HG03457 (cell line): Measurements from ENCODE around the gene ARIH2.
"Not testable (repeated sequence)": the region's sequence is repeated elsewhere in the genome, so short reads cannot be mapped to it uniquely, and the experiment has no call there.

Experiments used
- ATAC-seq: cut with Tn5 transposase; IDR thresholded peaks from one replicate; pipeline ENCODE4 v1.9.1; 2021; ENCODE audit warnings: moderate number of reproducible peaks; ENCODE audit not compliant: unreplicated experiment

ARIH2 gene

DNA sequence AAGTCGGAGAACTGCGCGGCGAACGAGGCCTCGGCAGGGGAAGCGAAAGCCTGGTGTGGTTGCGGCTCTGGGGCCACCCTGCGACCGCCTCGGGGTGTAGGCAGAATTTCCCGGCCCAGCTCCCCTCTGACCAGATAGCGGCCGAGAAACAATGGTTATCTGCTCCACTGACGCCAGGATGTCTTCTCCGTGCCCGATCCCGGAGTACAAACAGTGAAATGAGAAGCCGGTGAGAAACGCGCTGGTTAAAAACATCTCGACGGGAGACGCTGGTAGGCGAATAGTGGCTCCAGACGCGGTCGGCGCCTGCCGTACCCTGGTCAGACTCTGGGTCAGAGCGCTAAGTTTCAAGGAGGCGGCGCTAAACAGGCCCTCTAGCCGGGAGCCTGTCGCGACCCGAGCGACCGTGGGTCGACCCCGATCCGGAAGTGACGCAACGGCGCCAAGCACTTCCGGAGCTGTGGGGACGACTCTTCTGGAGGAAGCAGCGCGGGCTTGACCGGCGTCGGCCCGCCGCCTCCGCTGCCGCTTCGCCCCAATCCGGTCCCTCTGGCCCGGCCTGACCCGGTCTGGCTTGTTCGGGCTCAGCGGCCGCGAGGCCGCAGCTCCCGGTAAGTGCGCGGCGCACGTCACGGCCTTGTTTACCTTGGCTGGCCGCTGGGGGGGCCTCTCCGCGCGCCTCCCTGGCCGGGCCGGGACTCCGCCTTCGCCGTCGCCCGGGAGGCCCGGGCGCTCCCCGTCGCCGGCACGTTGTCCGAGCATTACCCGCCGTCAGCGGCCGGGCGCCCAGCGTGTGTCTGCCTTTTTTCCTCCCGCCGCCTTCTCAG, at the start of gene ARIH2:
Gene ARIH2 (plus strand): TSS at position 455 of the 827 bp plus-strand sequence. CDS start 8,717 bp downstream, outside the sequence.
- ATAC-seq = peak; percentile 82

DNA sequence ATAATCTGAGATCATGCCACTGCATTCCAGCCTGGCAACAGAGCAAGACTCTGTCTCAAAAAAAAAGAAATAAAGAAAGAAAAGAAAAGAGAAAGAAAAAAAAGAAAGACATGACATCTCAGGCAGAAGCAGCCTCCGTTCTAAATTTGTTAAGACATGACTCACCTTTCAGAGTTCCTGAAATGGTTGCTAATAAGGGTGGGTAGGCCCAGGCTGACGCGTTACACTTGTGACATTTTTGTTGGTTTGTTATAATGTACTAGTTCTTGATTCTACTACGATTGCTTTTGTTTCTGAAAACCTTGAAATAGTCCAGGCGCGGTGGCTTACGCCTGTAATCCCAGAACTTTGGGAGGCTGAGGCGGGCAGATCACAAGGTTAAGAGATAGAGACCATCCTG, 41.0 kb upstream of the ARIH2 start:
- no peak for ATAC-seq

DNA sequence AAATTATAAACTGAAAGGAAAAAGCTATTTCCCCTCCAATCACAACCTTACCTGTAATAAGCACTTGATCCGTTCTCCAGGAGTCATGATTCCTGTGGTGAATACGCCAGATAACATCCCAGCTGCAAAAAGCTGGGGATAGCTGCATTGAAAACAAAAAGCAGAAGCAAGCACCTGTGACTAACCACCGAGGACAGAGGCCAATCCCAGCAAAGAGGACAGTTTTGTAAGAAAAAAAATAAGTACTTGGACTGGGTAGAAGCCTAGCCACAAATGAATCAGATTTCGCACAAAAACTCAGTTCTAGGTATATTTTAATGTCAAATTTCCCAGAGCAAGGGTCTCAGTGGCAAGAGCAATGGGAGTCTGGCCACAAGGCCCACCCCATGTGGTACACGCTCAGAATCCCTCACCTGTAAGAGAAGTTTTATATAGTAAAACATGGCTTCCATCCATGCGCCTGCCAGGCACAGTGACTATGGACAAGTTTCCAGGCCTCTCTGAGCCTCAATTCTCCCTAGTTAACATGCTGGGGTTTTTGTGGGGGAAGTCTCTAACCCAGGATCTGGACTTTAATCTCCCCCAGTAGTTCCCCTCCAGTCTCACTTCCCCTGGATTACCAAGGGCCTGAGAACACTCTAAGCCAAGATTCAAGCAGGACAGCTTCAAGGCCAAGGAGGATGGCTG, 39.2 kb upstream of the ARIH2 start:
- ATAC-seq = no peak

DNA sequence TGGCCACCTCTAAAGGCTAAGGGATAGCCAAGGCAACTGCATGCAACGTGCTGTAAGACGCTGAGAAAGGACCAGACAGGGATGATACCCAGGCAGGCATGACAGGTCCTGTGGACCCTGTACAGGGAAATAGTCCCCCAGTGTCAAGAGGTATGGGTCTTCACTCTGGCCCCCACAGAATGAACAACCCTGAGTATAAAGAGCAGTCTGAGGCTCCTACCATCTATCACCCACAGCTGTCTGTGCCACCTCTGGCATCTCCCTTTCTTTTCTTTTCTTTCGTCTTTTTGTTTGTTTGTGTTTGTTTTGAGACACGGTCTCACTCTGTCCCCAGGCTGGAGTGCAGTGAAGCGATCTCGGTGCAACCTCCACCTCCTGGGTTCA, 38.7 kb upstream of the ARIH2 start:
- ATAC-seq = no peak

DNA sequence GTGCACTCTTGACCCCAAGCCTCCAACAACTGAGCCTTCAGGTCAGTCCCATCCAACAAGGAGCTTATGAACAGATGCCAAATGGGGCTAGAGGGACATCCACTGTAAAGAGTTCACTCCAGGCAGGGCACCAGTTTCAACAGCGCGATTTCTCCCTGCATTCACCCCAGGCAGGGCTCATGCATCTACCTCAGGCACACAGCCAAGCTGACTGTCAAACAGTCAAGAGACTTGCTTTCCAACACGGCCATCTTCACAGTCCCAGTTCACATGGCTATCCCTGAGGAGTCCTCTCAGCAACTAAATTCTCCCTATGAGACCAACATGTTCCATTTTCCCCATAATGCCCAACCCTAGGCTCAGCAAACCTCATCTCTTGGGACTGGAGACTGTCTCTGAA, 37.6 kb upstream of the ARIH2 start:
- no peak for ATAC-seq

DNA sequence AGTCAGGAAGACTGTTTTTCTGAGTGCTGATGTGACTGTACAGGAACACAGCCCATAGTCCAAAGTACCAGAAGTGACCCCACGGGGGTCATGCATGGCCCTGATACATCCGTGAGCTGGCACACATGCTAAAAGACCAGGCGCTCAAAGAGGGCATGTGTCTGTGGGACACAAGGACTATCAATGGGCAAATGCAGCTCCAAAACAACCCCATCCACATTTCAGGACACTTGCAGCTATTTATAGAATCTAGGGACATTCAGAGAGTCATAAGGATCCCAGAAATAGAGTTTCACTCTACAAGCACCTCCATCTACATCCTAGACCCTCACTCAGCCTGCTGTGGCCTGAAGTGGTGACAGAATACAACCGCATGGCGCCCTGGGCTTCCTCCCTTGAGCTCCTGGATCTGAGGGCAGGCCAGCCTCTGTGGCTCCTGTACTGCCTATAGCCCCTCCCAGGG, 37.0 kb upstream of the ARIH2 start:
- ATAC-seq = no peak

DNA sequence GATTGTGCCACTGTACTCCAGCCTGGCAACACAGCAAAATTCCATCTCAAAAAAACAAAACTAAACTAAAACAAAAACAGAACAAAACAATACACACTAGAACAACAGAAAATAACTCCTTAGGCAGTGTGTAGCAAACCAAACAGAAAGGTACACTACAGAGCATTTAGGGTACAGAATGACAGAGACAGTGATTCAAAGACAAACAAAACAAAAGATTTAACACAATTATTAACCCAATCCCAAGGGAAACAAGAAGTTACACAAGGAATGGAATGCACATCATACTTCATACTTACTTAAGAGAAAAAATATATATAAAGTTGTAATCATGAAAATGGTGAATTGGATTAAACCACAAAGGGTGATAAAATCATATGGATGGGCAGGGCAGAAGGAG, 32.9 kb upstream of the ARIH2 start:
- ATAC-seq = no peak

DNA sequence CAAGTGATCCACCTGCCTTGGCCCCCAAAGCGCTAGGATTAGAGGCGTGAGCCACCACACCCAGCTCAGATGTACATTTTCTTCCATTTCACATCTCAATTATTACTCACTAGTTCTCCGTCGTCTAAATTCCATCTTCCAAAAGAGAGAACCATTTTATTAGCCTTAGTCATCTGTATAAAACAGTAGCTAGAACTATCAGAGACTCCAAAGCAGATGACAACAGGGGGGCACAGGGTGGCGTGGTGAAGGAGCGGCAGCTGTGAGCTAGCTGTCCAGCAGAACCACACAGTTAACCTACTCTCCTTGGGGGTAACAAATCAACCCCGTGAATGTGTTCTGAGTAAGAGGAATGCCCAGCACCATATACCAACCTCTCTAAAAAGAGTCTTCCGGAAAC, 27.0 kb upstream of the ARIH2 start:
- ATAC-seq = no peak

DNA sequence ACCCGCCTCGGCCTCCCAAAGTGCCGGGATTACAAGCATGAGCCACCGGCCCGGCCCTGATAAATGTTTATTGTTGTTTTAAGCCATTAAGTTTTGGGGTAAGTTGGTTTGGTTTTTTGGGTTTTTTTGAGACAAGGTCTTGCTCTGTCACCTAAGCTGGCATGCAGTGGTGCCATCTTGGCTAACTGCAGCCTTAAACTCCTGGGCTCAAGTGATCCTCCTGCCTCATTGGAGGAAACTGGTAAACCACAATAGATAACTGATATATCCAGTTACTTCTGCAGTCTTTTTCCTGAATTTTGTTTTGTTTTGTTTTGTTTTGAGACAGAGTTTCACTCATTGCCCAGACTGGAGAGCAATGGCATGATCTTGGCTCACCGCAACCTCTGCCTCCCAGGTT, 24.1 kb upstream of the ARIH2 start:
- ATAC-seq = no peak

DNA sequence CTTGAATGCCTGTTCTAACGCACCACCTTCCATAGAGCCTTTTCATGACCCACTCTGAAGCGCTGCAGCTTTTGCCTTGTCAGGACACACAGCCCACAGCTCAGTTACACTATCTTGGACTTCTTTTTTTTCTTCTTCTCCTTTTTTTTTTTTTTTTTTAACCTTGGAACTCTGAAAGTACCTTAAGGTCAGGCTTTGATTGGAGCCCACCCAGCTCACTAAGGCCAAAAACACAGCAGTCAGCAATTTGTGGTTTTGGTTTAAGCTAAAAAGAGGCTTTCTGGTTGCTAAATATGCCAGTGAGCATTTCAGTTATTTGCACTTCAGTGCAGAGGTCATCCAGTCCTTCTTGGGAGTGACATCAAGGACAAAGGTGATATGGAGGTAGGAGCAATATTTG, 21.7 kb upstream of the ARIH2 start:
- no peak for ATAC-seq

DNA sequence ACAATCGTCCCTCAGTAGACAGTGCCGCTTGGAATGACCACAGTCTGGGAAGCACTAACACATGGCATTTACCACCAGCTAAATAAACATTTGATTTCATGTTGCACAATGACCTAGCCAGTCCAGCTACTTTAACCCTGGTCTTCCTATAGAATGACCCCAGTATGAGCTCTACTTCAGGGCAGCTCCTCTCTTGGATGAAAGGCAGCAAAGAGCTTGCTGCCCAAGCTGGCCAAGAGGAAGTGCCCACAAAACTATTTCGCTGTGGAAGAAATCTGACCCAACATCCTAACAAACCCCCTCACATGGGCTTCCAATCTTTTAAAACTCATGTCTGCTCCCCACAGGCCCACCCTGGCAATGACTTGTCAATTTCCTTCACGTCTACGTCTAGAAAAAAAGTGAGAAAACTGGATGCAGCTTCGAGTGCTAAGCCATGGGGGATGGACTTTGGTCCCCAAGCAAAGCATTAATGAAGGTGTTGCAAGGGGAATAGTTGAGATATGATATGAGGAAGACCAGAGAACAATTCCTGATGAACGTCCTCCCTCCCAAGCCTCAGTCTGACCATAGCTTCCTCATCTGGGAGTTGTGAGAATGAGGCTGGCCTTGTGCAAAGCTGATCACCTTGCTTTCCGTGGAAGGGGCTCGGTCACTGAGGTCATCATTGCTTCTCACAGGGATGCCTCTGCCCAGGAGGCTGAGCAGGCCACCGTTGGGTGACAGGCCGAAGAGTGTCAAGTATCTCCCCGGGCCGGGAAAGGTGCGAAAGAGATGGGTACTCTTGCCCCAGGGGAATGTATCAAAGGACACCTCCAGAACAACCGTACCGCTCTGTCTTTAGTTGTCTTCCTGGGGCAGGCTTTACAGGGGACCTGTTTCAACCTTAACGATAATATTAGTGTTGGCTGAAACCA, 20.9 kb upstream of the ARIH2 start:
- ATAC-seq = peak; percentile 10

DNA sequence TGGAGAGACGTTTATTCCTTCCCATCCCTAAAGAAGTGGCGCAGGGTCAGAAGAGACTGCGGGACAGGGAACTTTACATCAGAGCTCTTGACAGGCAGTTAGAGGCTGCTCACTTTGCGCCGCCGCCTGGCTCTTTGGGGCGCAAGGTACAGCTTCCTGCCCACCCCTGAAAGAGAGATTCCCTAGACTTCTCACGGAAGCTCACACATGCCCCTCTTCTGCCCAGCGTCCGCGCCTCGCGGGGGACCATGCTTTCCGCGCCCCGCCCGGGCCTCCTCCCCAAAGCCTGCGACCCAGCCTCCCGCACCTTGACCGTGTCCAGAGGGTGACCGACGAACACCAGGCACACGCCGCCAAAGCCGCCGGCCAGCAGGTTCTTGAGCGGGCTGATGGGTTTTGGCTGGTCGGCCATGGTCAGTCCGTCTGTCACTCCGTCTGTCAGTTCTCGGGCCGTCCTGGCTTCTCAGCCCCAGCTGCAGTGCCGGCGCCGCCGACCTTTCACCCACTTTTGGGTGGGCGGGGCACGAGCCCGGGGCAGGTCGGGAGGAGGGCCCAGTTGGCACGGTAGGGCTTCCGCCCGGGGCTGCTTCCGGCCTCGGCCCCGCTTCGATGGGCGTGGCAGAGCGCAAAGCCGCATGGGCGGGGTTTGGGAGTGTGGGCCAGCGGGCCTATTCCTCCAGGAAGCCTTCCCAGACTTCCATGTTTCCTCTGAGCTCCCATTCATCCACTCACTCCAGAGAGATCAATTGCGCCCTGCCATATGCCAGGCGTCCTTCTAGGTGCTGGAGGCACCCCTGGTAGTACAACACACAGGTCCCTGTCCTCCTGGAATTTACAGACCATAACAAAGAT, 20.0 kb upstream of the ARIH2 start, which contains the start of gene SLC25A20:
Gene SLC25A20 (minus strand): TSS at position 500 of the 852 bp plus-strand sequence. CDS start 88 bp downstream, at position 412.
- peak; percentile 86 for ATAC-seq

DNA sequence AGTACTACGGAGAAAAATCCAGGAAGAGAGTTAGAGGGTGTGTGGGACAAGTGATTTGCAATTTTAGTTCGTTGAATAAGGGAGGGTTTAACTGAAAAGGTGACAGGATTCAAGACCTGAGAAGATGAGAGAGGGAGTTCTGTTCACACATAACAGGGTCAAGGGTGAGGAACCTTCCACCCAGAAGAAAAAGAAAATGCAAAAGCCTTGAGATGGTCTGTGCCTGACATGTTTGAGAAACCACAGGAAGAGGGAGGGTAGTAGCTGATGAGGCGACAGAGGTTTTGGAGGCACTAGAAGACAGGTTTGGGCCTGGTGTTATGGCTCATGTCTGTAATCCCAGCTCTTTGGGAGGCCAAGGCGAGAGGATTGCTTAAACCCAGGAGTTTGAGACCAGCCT, 19.4 kb upstream of the ARIH2 start:
- no peak for ATAC-seq

DNA sequence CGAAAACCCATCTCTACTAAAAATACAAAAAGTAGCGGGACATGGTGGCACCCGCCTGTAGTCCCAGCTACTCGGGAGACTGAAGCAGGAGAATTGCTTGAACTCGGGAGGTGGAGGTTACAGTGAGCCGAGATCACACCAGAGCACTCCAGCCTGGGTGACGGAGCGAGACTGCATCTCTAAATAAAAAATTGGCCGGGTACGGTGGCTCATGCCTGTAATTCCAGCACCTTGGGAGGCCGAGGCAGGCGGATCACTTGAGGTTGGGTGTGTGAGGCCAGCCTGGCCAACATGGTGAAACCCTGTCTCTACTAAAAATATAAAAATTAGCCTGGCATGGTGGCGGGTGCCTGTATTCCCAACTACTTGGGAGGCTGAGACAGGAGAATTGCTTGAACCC, 11.6 kb upstream of the ARIH2 start:
- ATAC-seq = not testable (repeated sequence)

DNA sequence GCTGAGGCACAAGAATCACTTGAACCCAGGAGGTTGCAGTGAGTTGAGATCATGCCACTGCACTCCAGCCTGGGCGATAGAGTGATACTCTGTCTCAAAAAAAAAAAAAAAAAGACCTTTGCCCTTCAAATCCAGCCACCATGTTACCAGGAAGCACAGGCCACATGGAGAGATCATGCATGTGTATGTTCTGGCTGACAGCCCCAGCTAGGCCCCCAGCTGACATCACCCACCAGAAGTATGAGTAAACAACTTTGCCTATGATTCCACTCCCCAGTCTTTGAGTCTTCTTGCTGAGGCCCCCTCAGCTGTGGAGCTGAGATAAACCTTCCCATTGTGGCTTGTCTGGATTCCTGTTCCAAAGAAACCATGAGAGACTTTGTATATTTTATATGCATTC, 3.3 kb upstream of the ARIH2 start:
- ATAC-seq = no peak

DNA sequence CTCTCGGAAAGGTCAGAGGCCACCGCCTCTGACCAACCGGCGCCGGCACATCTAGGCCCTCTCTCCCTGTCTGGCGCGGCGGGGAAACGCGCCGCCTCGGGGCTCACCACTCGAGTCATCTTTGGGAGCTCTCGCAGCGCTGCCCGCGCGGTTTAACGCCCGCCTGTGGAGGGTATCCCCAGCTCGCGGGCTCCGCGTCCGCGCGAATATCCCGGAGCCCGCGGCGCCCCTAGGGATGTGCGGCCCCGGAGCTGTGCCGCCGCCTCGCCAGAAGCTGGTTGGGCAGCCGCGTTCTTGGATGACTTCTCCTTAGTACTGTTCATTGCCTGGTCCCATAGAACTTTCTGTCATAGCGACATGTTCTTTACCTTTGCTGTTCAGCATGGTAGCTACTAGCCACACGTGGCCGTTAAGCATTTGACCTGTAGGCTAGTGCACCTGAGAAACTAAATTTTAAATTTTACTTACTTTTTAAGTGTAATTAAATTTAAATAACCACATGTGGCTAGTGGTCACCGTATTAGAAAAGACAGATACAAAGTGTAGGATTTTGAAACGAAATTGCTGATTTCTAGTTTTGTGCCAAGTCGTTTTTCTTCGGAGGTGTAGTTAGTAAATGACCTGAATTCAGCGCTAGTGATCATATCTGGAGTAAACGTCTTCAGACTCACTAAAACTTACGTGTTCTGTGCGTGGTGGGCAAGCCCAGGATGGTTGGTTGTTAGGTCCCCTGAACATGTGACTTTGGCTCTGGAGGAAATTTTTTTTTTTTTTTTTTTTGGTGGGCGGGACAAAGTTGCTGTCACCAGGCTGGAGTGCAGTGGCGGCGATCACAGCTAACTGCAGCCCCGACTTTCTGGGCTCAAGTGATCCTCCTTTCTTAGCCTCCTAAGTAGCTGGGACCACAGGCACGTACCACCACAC, 835 bp downstream of the ARIH2 start:
- ATAC-seq = peak; percentile 8

DNA sequence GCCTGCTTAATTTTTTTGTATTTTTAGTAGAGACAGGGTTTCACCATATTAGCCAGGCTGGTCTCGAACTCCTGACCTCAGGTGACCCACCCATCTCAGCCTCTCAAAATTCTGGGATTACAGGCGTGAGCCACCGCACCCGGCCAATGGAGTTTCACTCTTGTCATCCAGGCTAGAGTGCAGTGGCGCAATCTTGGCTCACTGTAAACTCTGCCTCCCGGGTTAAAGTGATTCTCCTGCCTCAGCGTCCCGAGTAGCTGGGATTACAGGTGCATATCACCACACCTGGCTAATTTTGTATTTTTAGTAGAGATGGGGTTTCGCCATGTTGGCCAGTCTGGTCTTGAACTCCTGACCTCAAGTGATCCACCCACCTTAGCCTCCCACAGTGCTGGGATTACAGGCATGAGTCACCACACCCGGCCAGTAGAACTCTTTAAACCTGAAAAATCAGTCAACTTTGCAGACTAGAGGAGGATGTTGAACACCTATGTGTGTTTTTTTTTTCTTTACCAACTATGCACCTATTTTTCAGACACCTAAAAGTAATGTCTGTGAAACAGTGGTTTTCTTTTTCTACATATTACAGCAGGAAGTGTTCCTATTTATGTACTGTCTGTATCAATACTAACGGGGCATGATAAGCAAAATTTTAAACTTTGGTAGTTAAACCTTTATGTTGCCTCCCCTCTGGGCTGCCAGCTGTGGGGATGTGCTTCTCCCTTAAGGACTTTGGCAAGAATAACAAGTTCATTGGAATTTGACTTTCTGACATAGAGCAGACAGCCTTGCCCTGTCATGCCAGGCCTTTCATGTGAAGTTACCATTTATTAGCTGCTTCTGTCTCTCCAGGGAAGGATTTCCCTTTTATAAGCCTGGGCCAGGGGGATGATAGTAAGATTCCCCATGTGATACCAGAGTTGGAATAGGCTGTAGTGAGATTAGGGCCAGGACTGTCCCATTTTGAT, 8.1 kb downstream of the ARIH2 start:
- ATAC-seq = no peak

DNA sequence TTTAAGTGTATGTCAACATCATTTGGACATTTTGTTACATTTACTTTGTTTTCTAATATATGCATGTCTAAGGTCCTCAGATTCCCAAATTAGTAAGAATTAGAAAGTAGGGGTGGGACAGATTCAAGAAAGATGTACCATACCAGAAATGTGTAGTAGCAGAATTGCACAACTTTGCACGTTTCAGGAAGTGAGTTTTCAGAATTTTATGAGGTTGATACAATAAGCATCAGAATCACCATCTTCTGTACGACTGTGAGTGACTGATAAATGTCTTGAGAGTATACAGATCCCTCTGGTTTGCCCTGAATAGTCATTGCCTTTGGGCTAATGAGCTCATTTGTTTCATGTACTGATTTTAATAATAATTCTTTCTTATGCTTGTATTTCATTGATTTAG, 9.3 kb downstream of the ARIH2 start:
- no peak for ATAC-seq
